DND-41 (cell line): Measurements from ENCODE around the gene SUV39H2.

Experiments
- EZH2 ChIP-seq: IDR thresholded peaks from 3 replicates; pipeline ENCODE4 v1.6.1; 2012; ENCODE audit warnings: borderline replicate concordance, low read depth, mild to moderate bottlenecking, moderate library complexity, low read length, inconsistent platforms; ENCODE audit not compliant: severe bottlenecking
- TF ChIP-seq, protein P1 (sequence below): IDR thresholded peaks from 2 replicates; pipeline ENCODE4 v1.5.1; 2012; ENCODE audit warnings: borderline replicate concordance, low read length, moderate library complexity, mild to moderate bottlenecking; ENCODE audit not compliant: poor library complexity, severe bottlenecking; ENCODE audit errors: extremely low read depth

GRCh38 chr10:14843327-14843988 is 35.2 kb upstream of the SUV39H2 start:
- TF ChIP-seq, protein P1, sequence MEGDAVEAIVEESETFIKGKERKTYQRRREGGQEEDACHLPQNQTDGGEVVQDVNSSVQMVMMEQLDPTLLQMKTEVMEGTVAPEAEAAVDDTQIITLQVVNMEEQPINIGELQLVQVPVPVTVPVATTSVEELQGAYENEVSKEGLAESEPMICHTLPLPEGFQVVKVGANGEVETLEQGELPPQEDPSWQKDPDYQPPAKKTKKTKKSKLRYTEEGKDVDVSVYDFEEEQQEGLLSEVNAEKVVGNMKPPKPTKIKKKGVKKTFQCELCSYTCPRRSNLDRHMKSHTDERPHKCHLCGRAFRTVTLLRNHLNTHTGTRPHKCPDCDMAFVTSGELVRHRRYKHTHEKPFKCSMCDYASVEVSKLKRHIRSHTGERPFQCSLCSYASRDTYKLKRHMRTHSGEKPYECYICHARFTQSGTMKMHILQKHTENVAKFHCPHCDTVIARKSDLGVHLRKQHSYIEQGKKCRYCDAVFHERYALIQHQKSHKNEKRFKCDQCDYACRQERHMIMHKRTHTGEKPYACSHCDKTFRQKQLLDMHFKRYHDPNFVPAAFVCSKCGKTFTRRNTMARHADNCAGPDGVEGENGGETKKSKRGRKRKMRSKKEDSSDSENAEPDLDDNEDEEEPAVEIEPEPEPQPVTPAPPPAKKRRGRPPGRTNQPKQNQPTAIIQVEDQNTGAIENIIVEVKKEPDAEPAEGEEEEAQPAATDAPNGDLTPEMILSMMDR: no peak
- no peak for TF ChIP-seq EZH2
